T-cell (primary cell): Measurements from ENCODE around the gene MROH2A. TPM values are rescaled to one million over a fixed set of nuclear protein-coding genes. Genes with fewer than 3 reads are reported as not detected.
A peak's percentile ranks its signal among the peaks of the same experiment; 100 is the strongest.

Experiments used
- ATAC-seq, 4 experiments: fragments of 200-7000 bp in 3 of 4; fragments of 150-1000 bp in 1 of 4; cut with Tn5 transposase; replicated peaks in 1 of 4; 1 replicate in 3 of 4; 2 replicates in 1 of 4; pipeline ENCODE4 v1.10.0; 2021; ENCODE audit warnings: moderate library complexity in 3 of 4, mild to moderate bottlenecking in 2 of 4, moderate number of reproducible peaks in 1 of 4
- CTCF ChIA-PET, 2 donors: fragments of 300-600 bp; sonication (Branson Sonifier 250); formaldehyde crosslinking; loops; one replicate each; lab custom pipeline; 2022; ENCODE audit warnings: antibody characterized with exemption in 2 of 2; lab: Charles Lee
- POLR2A ChIA-PET, 2 donors: fragments of 300-600 bp; sonication (Branson Sonifier 250); formaldehyde crosslinking; loops; one replicate each; lab custom pipeline; 2022; ENCODE audit warnings: antibody characterized with exemption in 2 of 2; lab: Charles Lee
- DNase-seq, 35 experiments: peaks; one replicate each; pipeline versions ENCODE4 v3.0.0 to v3.0.0-alpha.2; 2013 to 2023
- H3K27ac ChIP-seq: one replicate; pipeline ENCODE4 v1.5.1; 2013; ENCODE audit warnings: low read length
- H3K27me3 ChIP-seq, 2 experiments: replicated peaks in 1 of 2; 1 replicate in 1 of 2; 2 replicates in 1 of 2; pipeline versions ENCODE4 v1.6.1 to v1.7.0; 2013; ENCODE audit warnings: low read length in 1 of 2, mixed read lengths in 1 of 2; ENCODE audit not compliant: control insufficient read depth in 2 of 2, insufficient read depth in 2 of 2; ENCODE audit errors: extremely low read depth in 1 of 2
- H3K36me3 ChIP-seq, 2 donors: 1 replicate in 1 of 2; 2 replicates in 1 of 2; pipeline versions ENCODE4 v1.6.1 to v1.7.0; 2013; ENCODE audit warnings: low read length in 1 of 2; ENCODE audit not compliant: control insufficient read depth in 2 of 2, insufficient read depth in 1 of 2; ENCODE audit errors: extremely low read depth in 1 of 2
- H3K4me1 ChIP-seq, 2 experiments: 1 replicate in 1 of 2; 2 replicates in 1 of 2; pipeline versions ENCODE4 v1.6.1 to v1.7.0; 2013; ENCODE audit warnings: low read length in 2 of 2, mixed read lengths in 1 of 2; ENCODE audit not compliant: insufficient read depth in 2 of 2, control insufficient read depth in 1 of 2; ENCODE audit errors: extremely low read depth in 1 of 2
- H3K4me3 ChIP-seq, 2 donors: 1 replicate in 1 of 2; 2 replicates in 1 of 2; pipeline versions ENCODE4 v1.5.1 to v1.7.0; 2013; ENCODE audit warnings: mild to moderate bottlenecking in 2 of 2, low read length in 1 of 2, moderate library complexity in 1 of 2; ENCODE audit not compliant: control insufficient read depth in 1 of 2; ENCODE audit errors: extremely low read depth in 1 of 2
- H3K9me3 ChIP-seq: 2 replicates; pipeline ENCODE4 v1.7.0; 2013
- H3K27ac Mint-ChIP-seq, 2 donors: one replicate each; pipeline ENCODE4 v1.8.0; 2020 to 2021; ENCODE audit warnings: mild to moderate bottlenecking in 2 of 2, mixed read lengths in 2 of 2
- H3K27me3 Mint-ChIP-seq, 2 donors: one replicate each; pipeline ENCODE4 v1.8.0; 2021 to 2022; ENCODE audit warnings: mixed read lengths in 2 of 2
- H3K36me3 Mint-ChIP-seq: one replicate; pipeline ENCODE4 v1.8.0; 2021; ENCODE audit warnings: mixed read lengths
- H3K4me1 Mint-ChIP-seq, 3 donors: one replicate each; pipeline ENCODE4 v1.8.0; 2020 to 2022; ENCODE audit warnings: mixed read lengths in 3 of 3, mild to moderate bottlenecking in 1 of 3
- H3K4me3 Mint-ChIP-seq, 3 donors: one replicate each; pipeline ENCODE4 v1.8.0; 2020 to 2022; ENCODE audit warnings: mild to moderate bottlenecking in 3 of 3, mixed read lengths in 3 of 3, moderate library complexity in 3 of 3
- H3K9me3 Mint-ChIP-seq, 3 donors: one replicate each; pipeline ENCODE4 v1.8.0; 2020 to 2022; ENCODE audit warnings: mixed read lengths in 3 of 3
- WGBS: methylation state at CpG from one replicate; pipeline ENCODE4 v1.1.5; 2013; ENCODE audit warnings: missing lambda C conversion rate; ENCODE audit not compliant: insufficient coverage; 5-methylcytosine and 5-hydroxymethylcytosine counted together
- total RNA-seq, 35 experiments: library from RNA in 6 of 35; stranded (reverse) in 6 of 35; fragments of 120-200 nt in 1 of 35; gene quantifications; one replicate each; pipeline versions ENCODE4 v1.2.1 to v1.2.4 and lab custom pipeline; 2013 to 2026

Gene MROH2A
- total RNA-seq, 5 donors from 2014 or later (not counting 1 experiment from before 2014, with no cell fraction given), result not detected

- Mint-ChIP-seq H3K27me3 (peaks cover 7 to 13% of the 10 kb centered on the region in 2 donors), H3K4me3 (no peak overlapping the region), H3K4me1 (no peaks in the 10 kb centered on the region), H3K36me3 (no peaks in the 10 kb centered on the region), H3K27ac (no peak overlapping the region), H3K9me3 (no peaks in the 10 kb centered on the region)
- ChIA-PET POLR2A (no interaction called here), CTCF (no interaction called here)
- Histone ChIP-seq H3K9me3 (no peaks in the 10 kb centered on the region), H3K27ac (no peak overlapping the region), H3K4me3 (no peak overlapping the region), H3K4me1 (no peaks in the 10 kb centered on the region), H3K27me3 (peaks cover 0 to 31% of the 10 kb centered on the region in 2 experiments), H3K36me3 (no peaks in the 10 kb centered on the region)
- ATAC-seq, result no peak
- no peak for DNase-seq
- WGBS, result 89% methylated on average over 6 of the region's 7 CpGs
Observed at GRCh38 chr2:233824373-233824772, 46.2 kb downstream of the MROH2A start.

GRCh38 chr2:233828546-233829192 is 50.5 kb downstream of the MROH2A start:
- H3K36me3 Mint-ChIP-seq, result no peaks in the 10 kb centered on the region
- no peak for ATAC-seq
- Histone ChIP-seq H3K9me3 (no peaks in the 10 kb centered on the region), H3K36me3 (no peaks in the 10 kb centered on the region), H3K27ac (no peak overlapping the region), H3K4me1 (no peaks in the 10 kb centered on the region), H3K4me3 (no peak overlapping the region), H3K27me3 (no peaks in the 10 kb centered on the region)
- DNase-seq, result peak in 1 of 35 experiments; percentile 20
- CTCF ChIA-PET, result no interaction called here
- H3K27ac Mint-ChIP-seq, result no peak overlapping the region
- no peak overlapping the region for H3K4me3 Mint-ChIP-seq
- H3K27me3 Mint-ChIP-seq, result peaks cover 3 to 4% of the 10 kb centered on the region in 2 donors
- no peaks in the 10 kb centered on the region for H3K4me1 Mint-ChIP-seq
- H3K9me3 Mint-ChIP-seq, result no peaks in the 10 kb centered on the region
- POLR2A ChIA-PET, result no interaction called here
- 89% methylated on average over 23 of the region's 24 CpGs for WGBS

- Histone ChIP-seq H3K27ac (no peak overlapping the region), H3K36me3 (no peaks in the 10 kb centered on the region), H3K27me3 (no peaks in the 10 kb centered on the region), H3K4me1 (no peaks in the 10 kb centered on the region), H3K4me3 (no peak overlapping the region), H3K9me3 (no peaks in the 10 kb centered on the region)
- Mint-ChIP-seq H3K9me3 (no peaks in the 10 kb centered on the region), H3K27me3 (peaks cover 3 to 4% of the 10 kb centered on the region in 2 donors), H3K36me3 (no peaks in the 10 kb centered on the region), H3K4me3 (no peak overlapping the region), H3K4me1 (no peaks in the 10 kb centered on the region), H3K27ac (no peak overlapping the region)
- POLR2A ChIA-PET, result no interaction called here
- ATAC-seq, result no peak
- WGBS, result 84% methylated on average over 7 of the region's 15 CpGs
- peak in 2 of 35 experiments; percentile 1 to 11 for DNase-seq
- CTCF ChIA-PET, result no interaction called here
Observed at GRCh38 chr2:233829193-233830110, 51.3 kb downstream of the MROH2A start.

- Histone ChIP-seq H3K36me3 (no peaks in the 10 kb centered on the region), H3K27me3 (no peaks in the 10 kb centered on the region), H3K4me1 (no peaks in the 10 kb centered on the region), H3K9me3 (no peaks in the 10 kb centered on the region), H3K27ac (no peak overlapping the region), H3K4me3 (no peak overlapping the region)
- POLR2A ChIA-PET, result no interaction called here
- no peaks in the 10 kb centered on the region for H3K36me3 Mint-ChIP-seq
- H3K4me3 Mint-ChIP-seq, result no peak overlapping the region
- no peaks in the 10 kb centered on the region for H3K4me1 Mint-ChIP-seq
- H3K9me3 Mint-ChIP-seq, result no peaks in the 10 kb centered on the region
- 96% methylated on average over 3 of the region's 6 CpGs for WGBS
- H3K27me3 Mint-ChIP-seq, result peaks cover 3 to 4% of the 10 kb centered on the region in 2 donors
- CTCF ChIA-PET, result no interaction called here
- no peak overlapping the region for H3K27ac Mint-ChIP-seq
- ATAC-seq, result no peak
- DNase-seq, result peak in 2 of 35 experiments; percentile 3 to 23
Observed at GRCh38 chr2:233830111-233830802, 52.1 kb downstream of the MROH2A start.

- WGBS, result 89% methylated on average over 8 of the region's 14 CpGs
- Mint-ChIP-seq H3K36me3 (no peaks in the 10 kb centered on the region), H3K4me3 (no peak overlapping the region), H3K9me3 (no peaks in the 10 kb centered on the region), H3K27ac (no peak overlapping the region), H3K4me1 (no peaks in the 10 kb centered on the region), H3K27me3 (peaks cover 0 to 2% of the 10 kb centered on the region in 2 donors)
- ChIA-PET POLR2A (no interaction called here), CTCF (no interaction called here)
- DNase-seq (peak in 1 of 35 experiments; percentile 20), ATAC-seq (no peak)
- Histone ChIP-seq H3K4me3 (no peak overlapping the region), H3K9me3 (no peaks in the 10 kb centered on the region), H3K27ac (no peak overlapping the region), H3K4me1 (no peaks in the 10 kb centered on the region), H3K27me3 (no peaks in the 10 kb centered on the region), H3K36me3 (no peaks in the 10 kb centered on the region)
Observed at GRCh38 chr2:233831011-233831721, 53.0 kb downstream of the MROH2A start.

GRCh38 chr2:233831861-233832260 is 53.7 kb downstream of the MROH2A start:
- H3K9me3 ChIP-seq, result no peaks in the 10 kb centered on the region
- no peaks in the 10 kb centered on the region for H3K27me3 ChIP-seq
- 100% methylated on average over 6 of the region's 6 CpGs for WGBS
- H3K27me3 Mint-ChIP-seq, result no peaks in the 10 kb centered on the region
- H3K9me3 Mint-ChIP-seq, result no peaks in the 10 kb centered on the region
- no peaks in the 10 kb centered on the region for H3K4me1 Mint-ChIP-seq
- POLR2A ChIA-PET, result interaction anchor here in 1 of 2 donors (0.6 kb wide), 1 partner anchor 104 kb away, joined by 3 read pairs; no protein-coding TSS in a partner anchor
- no peaks in the 10 kb centered on the region for H3K36me3 ChIP-seq
- no peaks in the 10 kb centered on the region for H3K4me1 ChIP-seq
- DNase-seq, result peak in 1 of 35 experiments; percentile 16
- H3K4me3 ChIP-seq, result no peak overlapping the region
- H3K27ac Mint-ChIP-seq, result no peak overlapping the region
- CTCF ChIA-PET, result no interaction called here
- ATAC-seq, result no peak
- H3K27ac ChIP-seq, result no peak overlapping the region
- no peak overlapping the region for H3K4me3 Mint-ChIP-seq
- H3K36me3 Mint-ChIP-seq, result no peaks in the 10 kb centered on the region
